Measurements from ENCODE around the gene PLXND1.

PLXND1 gene

GRCh38 chr3:129579991-129580390 lies 26.5 kb downstream of the PLXND1 start:
- H3K4me2 ChIP-seq (ENCODE audit: low read length): no peak overlapping the region
- H3K4me1 ChIP-seq: no peaks in the 10 kb centered on the region
- H3K9ac ChIP-seq: no peak overlapping the region
- no peak overlapping the region for H2AFZ ChIP-seq
- no peaks in the 10 kb centered on the region for H3K36me3 ChIP-seq (ENCODE audit: control insufficient read depth, insufficient read depth, low read length)
- no peak overlapping the region for H3K4me3 ChIP-seq (ENCODE audit: low read depth, low read length)
- TF ChIP-seq CTCF (IDR thresholded peaks at IDR 0.05): no peak
- no peaks in the 10 kb centered on the region for H3K27me3 ChIP-seq (ENCODE audit: control insufficient read depth, insufficient read depth, low read length)
- no peaks in the 10 kb centered on the region for H3K9me3 ChIP-seq (ENCODE audit: control insufficient read depth, low read length)
- no peaks in the 10 kb centered on the region for H3K79me2 ChIP-seq
- no peak overlapping the region for H3K27ac ChIP-seq

GRCh38 chr3:129577925-129578786 lies 28.3 kb downstream of the PLXND1 start:
- H3K4me1 ChIP-seq: no peaks in the 10 kb centered on the region
- no peaks in the 10 kb centered on the region for H3K79me2 ChIP-seq
- H3K9me3 ChIP-seq (ENCODE audit: control insufficient read depth, low read length): no peaks in the 10 kb centered on the region
- no peak overlapping the region for H2AFZ ChIP-seq
- H3K4me2 ChIP-seq (ENCODE audit: low read length): no peak overlapping the region
- no peak overlapping the region for H3K4me3 ChIP-seq (ENCODE audit: low read depth, low read length)
- TF ChIP-seq CTCF (IDR thresholded peaks at IDR 0.05): no peak
- H3K27me3 ChIP-seq (ENCODE audit: control insufficient read depth, insufficient read depth, low read length): no peaks in the 10 kb centered on the region
- H3K36me3 ChIP-seq (ENCODE audit: control insufficient read depth, insufficient read depth, low read length): no peaks in the 10 kb centered on the region
- H3K27ac ChIP-seq: no peak overlapping the region
- no peak overlapping the region for H3K9ac ChIP-seq

GRCh38 chr3:129577366-129577765 lies 29.1 kb downstream of the PLXND1 start:
- Histone ChIP-seq H3K9ac (no peak overlapping the region), H3K4me1 (no peaks in the 10 kb centered on the region), H3K27ac (no peak overlapping the region), H3K4me3 (ENCODE audit: low read depth, low read length) (no peak overlapping the region), H3K79me2 (no peaks in the 10 kb centered on the region), H3K36me3 (ENCODE audit: control insufficient read depth, insufficient read depth, low read length) (no peaks in the 10 kb centered on the region), H3K27me3 (ENCODE audit: control insufficient read depth, insufficient read depth, low read length) (no peaks in the 10 kb centered on the region), H3K4me2 (ENCODE audit: low read length) (no peak overlapping the region), H2AFZ (no peak overlapping the region), H3K9me3 (ENCODE audit: control insufficient read depth, low read length) (no peaks in the 10 kb centered on the region)
- no peak for TF ChIP-seq CTCF (IDR thresholded peaks at IDR 0.05)

GRCh38 chr3:129576514-129577352 lies 29.7 kb downstream of the PLXND1 start:
- no peaks in the 10 kb centered on the region for H3K4me1 ChIP-seq
- no peak for TF ChIP-seq CTCF (IDR thresholded peaks at IDR 0.05)
- no peak overlapping the region for H2AFZ ChIP-seq
- H3K9me3 ChIP-seq (ENCODE audit: control insufficient read depth, low read length): no peaks in the 10 kb centered on the region
- H3K4me2 ChIP-seq (ENCODE audit: low read length): no peak overlapping the region
- H3K36me3 ChIP-seq (ENCODE audit: control insufficient read depth, insufficient read depth, low read length): no peaks in the 10 kb centered on the region
- no peak overlapping the region for H3K4me3 ChIP-seq (ENCODE audit: low read depth, low read length)
- H3K9ac ChIP-seq: no peak overlapping the region
- no peaks in the 10 kb centered on the region for H3K27me3 ChIP-seq (ENCODE audit: control insufficient read depth, insufficient read depth, low read length)
- no peaks in the 10 kb centered on the region for H3K79me2 ChIP-seq
- no peak overlapping the region for H3K27ac ChIP-seq
